Mammary epithelial cell (primary cell): ENCODE data around the gene HECTD1.

Source experiments
- EZH2 ChIP-seq: IDR thresholded peaks from 2 replicates; pipeline ENCODE4 v1.6.1; 2012; ENCODE audit warnings: low read length, inconsistent platforms, borderline replicate concordance
- TF ChIP-seq, protein P1 (sequence below), 2 donors: IDR thresholded peaks in 1 of 2; conservative IDR thresholded peaks in 1 of 2; 2 replicates each; pipeline ENCODE4 v1.5.1; 2011 to 2012; ENCODE audit warnings: inconsistent platforms in 2 of 2, low read length in 2 of 2, mild to moderate bottlenecking in 2 of 2, control low read depth in 1 of 2, low read depth in 1 of 2; ENCODE audit not compliant: insufficient read depth in 1 of 2; ENCODE audit errors: extremely low read depth in 1 of 2

GRCh38 chr14:31239741-31240140 is 32.1 kb upstream of the HECTD1 start:
- TF ChIP-seq, protein P1, sequence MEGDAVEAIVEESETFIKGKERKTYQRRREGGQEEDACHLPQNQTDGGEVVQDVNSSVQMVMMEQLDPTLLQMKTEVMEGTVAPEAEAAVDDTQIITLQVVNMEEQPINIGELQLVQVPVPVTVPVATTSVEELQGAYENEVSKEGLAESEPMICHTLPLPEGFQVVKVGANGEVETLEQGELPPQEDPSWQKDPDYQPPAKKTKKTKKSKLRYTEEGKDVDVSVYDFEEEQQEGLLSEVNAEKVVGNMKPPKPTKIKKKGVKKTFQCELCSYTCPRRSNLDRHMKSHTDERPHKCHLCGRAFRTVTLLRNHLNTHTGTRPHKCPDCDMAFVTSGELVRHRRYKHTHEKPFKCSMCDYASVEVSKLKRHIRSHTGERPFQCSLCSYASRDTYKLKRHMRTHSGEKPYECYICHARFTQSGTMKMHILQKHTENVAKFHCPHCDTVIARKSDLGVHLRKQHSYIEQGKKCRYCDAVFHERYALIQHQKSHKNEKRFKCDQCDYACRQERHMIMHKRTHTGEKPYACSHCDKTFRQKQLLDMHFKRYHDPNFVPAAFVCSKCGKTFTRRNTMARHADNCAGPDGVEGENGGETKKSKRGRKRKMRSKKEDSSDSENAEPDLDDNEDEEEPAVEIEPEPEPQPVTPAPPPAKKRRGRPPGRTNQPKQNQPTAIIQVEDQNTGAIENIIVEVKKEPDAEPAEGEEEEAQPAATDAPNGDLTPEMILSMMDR (conservative IDR thresholded peaks at IDR 0.05 in 1 of 2, IDR thresholded peaks at IDR 0.05 in 1 of 2; ENCODE audit: extremely low read depth in 1 of 2, insufficient read depth in 1 of 2, low read depth in 1 of 2, low read length in 2 of 2): no peak
- no peak for TF ChIP-seq EZH2
